ENCODE results near the gene CUX1.
A peak's percentile ranks its signal among the peaks of the same experiment; 100 is the strongest.

The CUX1 gene

GRCh38 chr7:101893341-101894082 is 76.1 kb downstream of the CUX1 start:
- no peak for DNase-seq (ENCODE audit: low spot score)

- no peak for DNase-seq (ENCODE audit: low spot score)
Measured at GRCh38 chr7:101896316-101896715, 78.9 kb downstream of the CUX1 start.

- no peak for DNase-seq (ENCODE audit: low spot score)
Measured at GRCh38 chr7:101896941-101897340, 79.5 kb downstream of the CUX1 start.

- no peak for DNase-seq (ENCODE audit: low spot score)
Measured at GRCh38 chr7:101898106-101898505, 80.7 kb downstream of the CUX1 start.

- no peak for DNase-seq (ENCODE audit: low spot score)
Measured at GRCh38 chr7:101899616-101900015, 82.2 kb downstream of the CUX1 start.

GRCh38 chr7:101900103-101900502 is 82.7 kb downstream of the CUX1 start:
- DNase-seq (ENCODE audit: low spot score) = no peak

GRCh38 chr7:101901661-101902491 is 84.5 kb downstream of the CUX1 start:
- no peak for DNase-seq (ENCODE audit: low spot score)

GRCh38 chr7:101902680-101903514 is 85.5 kb downstream of the CUX1 start:
- no peak for DNase-seq (ENCODE audit: low spot score)

- DNase-seq (ENCODE audit: low spot score) = no peak
Measured at GRCh38 chr7:101903515-101903868, 86.1 kb downstream of the CUX1 start.

- no peak for DNase-seq (ENCODE audit: low spot score)
Measured at GRCh38 chr7:101904019-101904418, 86.6 kb downstream of the CUX1 start.

- no peak for DNase-seq (ENCODE audit: low spot score)
Measured at GRCh38 chr7:101905203-101905865, 87.9 kb downstream of the CUX1 start.

GRCh38 chr7:101906291-101907240 is 89.1 kb downstream of the CUX1 start:
- DNase-seq (ENCODE audit: low spot score) = no peak

GRCh38 chr7:101910991-101911799 is 93.8 kb downstream of the CUX1 start:
- DNase-seq (ENCODE audit: low spot score) = peak; percentile 58

- peak; percentile 51 for DNase-seq (ENCODE audit: low spot score)
Measured at GRCh38 chr7:101911800-101912715, 94.6 kb downstream of the CUX1 start.

GRCh38 chr7:101912716-101913110 is 95.3 kb downstream of the CUX1 start:
- peak; percentile 45 for DNase-seq (ENCODE audit: low spot score)

GRCh38 chr7:101913247-101913721 is 95.9 kb downstream of the CUX1 start:
- DNase-seq (ENCODE audit: low spot score) = peak; percentile 61

GRCh38 chr7:101913851-101914250 is 96.4 kb downstream of the CUX1 start:
- no peak for DNase-seq (ENCODE audit: low spot score)

- DNase-seq (ENCODE audit: low spot score) = peak; percentile 66
Measured at GRCh38 chr7:101915000-101915399, 97.6 kb downstream of the CUX1 start.

Measured in left forelimb (tissue), 1 donor.